ENCODE data around the gene GBF1. TPM values are rescaled to one million over a fixed set of nuclear protein-coding genes. Genes with fewer than 3 reads are reported as not detected.

Gene GBF1
- total RNA-seq, 4 donors from 2014 or later, result 32.0 to 54.7 (median 39.4) TPM

- Histone ChIP-seq H3K4me1 (peaks cover 3 to 39% (median 16%) of the 10 kb centered on the region in 3 donors), H3K27ac (no peak overlapping the region), H3K36me3 (no peaks in the 10 kb centered on the region), H3K27me3 (peaks cover 100% of the 10 kb centered on the region), H3K9me3 (no peaks in the 10 kb centered on the region), H3K4me3 (no peak overlapping the region)
- ATAC-seq, result no peak
- TF ChIP-seq EP300 (IDR thresholded peaks at IDR 0.05) (no peak), CTCF (IDR thresholded peaks at IDR 0.05) (no peak), POLR2AphosphoS5 (IDR thresholded peaks at IDR 0.05) (no peak), POLR2A (IDR thresholded peaks at IDR 0.05) (no peak)
- 100% methylated on average over 2 of the region's 10 CpGs; no CpG with 5 or more reads in 1 of the 2 donors for WGBS, 2 donors (ENCODE audit: low coverage in 1 of 2)
Observed at GRCh38 chr10:102412293-102412692, 167.0 kb downstream of the GBF1 start.

GRCh38 chr10:102413053-102413705, 167.8 kb downstream of the GBF1 start:
- ATAC-seq, result no peak
- Histone ChIP-seq H3K4me1 (peaks cover 3 to 30% (median 16%) of the 10 kb centered on the region in 3 donors), H3K4me3 (no peak overlapping the region), H3K27me3 (peaks cover 100% of the 10 kb centered on the region), H3K27ac (no peak overlapping the region), H3K9me3 (no peaks in the 10 kb centered on the region), H3K36me3 (no peaks in the 10 kb centered on the region)
- 11% methylated on average over 2 of the region's 5 CpGs; no CpG with 5 or more reads in 1 of the 2 donors for WGBS, 2 donors (ENCODE audit: low coverage in 1 of 2)
- TF ChIP-seq POLR2A (IDR thresholded peaks at IDR 0.05) (no peak), POLR2AphosphoS5 (IDR thresholded peaks at IDR 0.05) (no peak), EP300 (IDR thresholded peaks at IDR 0.05) (no peak), CTCF (IDR thresholded peaks at IDR 0.05) (no peak)

- no peaks in the 10 kb centered on the region for H3K36me3 ChIP-seq
Observed at GRCh38 chr10:102413806-102414561, 168.7 kb downstream of the GBF1 start.

GRCh38 chr10:102414749-102415148, 169.4 kb downstream of the GBF1 start:
- Histone ChIP-seq H3K9me3 (no peaks in the 10 kb centered on the region), H3K4me1 (peaks cover 4 to 30% (median 22%) of the 10 kb centered on the region in 3 donors), H3K36me3 (no peaks in the 10 kb centered on the region), H3K27ac (no peak overlapping the region), H3K27me3 (peaks cover 93% of the 10 kb centered on the region), H3K4me3 (no peak overlapping the region)
- no peak for ATAC-seq
- 7 to 13% methylated on average over 2 to 5 of the region's 20 CpGs for WGBS, 2 donors (ENCODE audit: low coverage in 1 of 2)
- no peak for TF ChIP-seq EP300 (IDR thresholded peaks at IDR 0.05)
- TF ChIP-seq CTCF (IDR thresholded peaks at IDR 0.05), result no peak

More at GRCh38 chr10:102413806-102414561, 168.7 kb downstream of the GBF1 start:
- Histone ChIP-seq H3K27ac (no peak overlapping the region), H3K27me3 (peaks cover 100% of the 10 kb centered on the region), H3K4me1 (peaks cover 3 to 30% (median 15%) of the 10 kb centered on the region in 3 donors), H3K9me3 (no peaks in the 10 kb centered on the region), H3K4me3 (no peak overlapping the region)
- WGBS, 2 donors (ENCODE audit: low coverage in 1 of 2), result 44 to 70% methylated on average over 3 to 4 of the region's 16 CpGs
- no peak for TF ChIP-seq EP300 (IDR thresholded peaks at IDR 0.05)
- TF ChIP-seq POLR2AphosphoS5 (IDR thresholded peaks at IDR 0.05), result no peak
- no peak for TF ChIP-seq POLR2A (IDR thresholded peaks at IDR 0.05)
- TF ChIP-seq CTCF (IDR thresholded peaks at IDR 0.05), result no peak
- no peak for ATAC-seq

All from gastroesophageal sphincter (tissue), 4 donors.